Activated CD4-positive, alpha-beta T cell treated with anti-CD3 and anti-CD28 coated beads, Interleukin-2, amount 10 ng/mL, durations not matched to agents 7 days and 5 days (primary cell): ENCODE measurements around the gene ARPIN. TPM values are rescaled to one million over a fixed set of nuclear protein-coding genes. Genes with fewer than 3 reads are reported as not detected.
A peak's percentile ranks its signal among the peaks of the same experiment; 100 is the strongest.

Experiments used
- CTCF ChIA-PET: fragments of 350-600 bp; sonication (Branson Sonifier 250); formaldehyde crosslinking; loops from one replicate; lab custom pipeline; 2021; ENCODE audit warnings: antibody characterized with exemption; lab: Charles Lee
- POLR2A ChIA-PET: fragments of 350-600 bp; sonication (Branson Sonifier 250); formaldehyde crosslinking; loops from one replicate; lab custom pipeline; 2021; ENCODE audit warnings: antibody characterized with exemption; lab: Charles Lee
- DNase-seq: peaks from one replicate; pipeline ENCODE4 v3.0.0-alpha.2; 2020
- H3K27ac Mint-ChIP-seq: one replicate; pipeline ENCODE4 v1.8.0; 2021; ENCODE audit warnings: mild to moderate bottlenecking, moderate library complexity, mixed read lengths
- H3K27me3 Mint-ChIP-seq: one replicate; pipeline ENCODE4 v1.8.0; 2021; ENCODE audit warnings: mixed read lengths
- H3K36me3 Mint-ChIP-seq: one replicate; pipeline ENCODE4 v1.8.0; 2021; ENCODE audit warnings: low read depth, mixed read lengths
- H3K4me1 Mint-ChIP-seq: one replicate; pipeline ENCODE4 v1.8.0; 2021; ENCODE audit warnings: mixed read lengths
- H3K4me3 Mint-ChIP-seq: one replicate; pipeline ENCODE4 v1.8.0; 2021; ENCODE audit warnings: mild to moderate bottlenecking, moderate library complexity, mixed read lengths
- H3K9me3 Mint-ChIP-seq: one replicate; pipeline ENCODE4 v1.8.0; 2021; ENCODE audit warnings: mixed read lengths
- total RNA-seq, 2 experiments: library from RNA; stranded (reverse); gene quantifications; one replicate each; pipeline ENCODE4 v1.2.3, GENCODE V29; 2021

ARPIN gene
- total RNA-seq, 2 experiments from 2014 or later = not detected

GRCh38 chr15:89936786-89937265 lies 24.1 kb upstream of the ARPIN start:
- DNase-seq = no peak
- Mint-ChIP-seq H3K4me1 (peaks cover 27% of the 10 kb centered on the region), H3K4me3 (no peak overlapping the region), H3K36me3 (no peaks in the 10 kb centered on the region), H3K9me3 (peaks cover 2% of the 10 kb centered on the region), H3K27ac (peak overlapping the region; percentile 15), H3K27me3 (peaks cover 9% of the 10 kb centered on the region)
- CTCF ChIA-PET = interaction anchor here (0.9 to 1.0 kb wide), 2 partner anchors 125 to 134 kb away, joined by 3 read pairs; no protein-coding TSS in a partner anchor
- POLR2A ChIA-PET = no interaction called here

GRCh38 chr15:89936051-89936785 lies 23.5 kb upstream of the ARPIN start:
- H3K4me1 Mint-ChIP-seq = peaks cover 27% of the 10 kb centered on the region
- H3K36me3 Mint-ChIP-seq = no peaks in the 10 kb centered on the region
- peaks cover 2% of the 10 kb centered on the region for H3K9me3 Mint-ChIP-seq
- peak; percentile 66 for DNase-seq
- H3K27me3 Mint-ChIP-seq = peaks cover 10% of the 10 kb centered on the region
- no peak overlapping the region for H3K4me3 Mint-ChIP-seq
- POLR2A ChIA-PET = no interaction called here
- peak overlapping the region; percentile 15 for H3K27ac Mint-ChIP-seq
- CTCF ChIA-PET = interaction anchor here (0.9 to 1.3 kb wide), 4 partner anchors 14 to 135 kb away, joined by 3 read pairs; no protein-coding TSS in a partner anchor

- peaks cover 23% of the 10 kb centered on the region for H3K4me1 Mint-ChIP-seq
- CTCF ChIA-PET = interaction anchor here (0.6 to 1.6 kb wide), 3 partner anchors 19 to 229 kb away, joined by 3 to 4 read pairs (median 3); no protein-coding TSS in a partner anchor
Measured at GRCh38 chr15:89932880-89933279, 20.1 kb upstream of the ARPIN start.

GRCh38 chr15:89928421-89928820 lies 15.7 kb upstream of the ARPIN start:
- Mint-ChIP-seq H3K27ac (no peak overlapping the region), H3K36me3 (no peaks in the 10 kb centered on the region), H3K9me3 (no peaks in the 10 kb centered on the region), H3K4me3 (no peak overlapping the region), H3K4me1 (no peaks in the 10 kb centered on the region), H3K27me3 (peaks cover 2% of the 10 kb centered on the region)
- CTCF ChIA-PET = no interaction called here
- DNase-seq = no peak
- POLR2A ChIA-PET = no interaction called here

More at GRCh38 chr15:89932880-89933279, 20.1 kb upstream of the ARPIN start:
- H3K4me3 Mint-ChIP-seq = no peak overlapping the region
- H3K36me3 Mint-ChIP-seq = no peaks in the 10 kb centered on the region
- no peak overlapping the region for H3K27ac Mint-ChIP-seq
- DNase-seq = no peak
- H3K9me3 Mint-ChIP-seq = peaks cover 2% of the 10 kb centered on the region
- H3K27me3 Mint-ChIP-seq = peaks cover 2% of the 10 kb centered on the region
- POLR2A ChIA-PET = no interaction called here

GRCh38 chr15:89926158-89926557 lies 13.4 kb upstream of the ARPIN start:
- ChIA-PET POLR2A (interaction anchor here (0.7 kb wide), 1 partner anchor 32 kb away, joined by 3 read pairs; no protein-coding TSS in a partner anchor), CTCF (interaction anchor here (1.3 kb wide), 1 partner anchor 159 kb away, joined by 3 read pairs; no protein-coding TSS in a partner anchor)
- Mint-ChIP-seq H3K4me1 (no peaks in the 10 kb centered on the region), H3K27ac (no peak overlapping the region), H3K36me3 (no peaks in the 10 kb centered on the region), H3K4me3 (no peak overlapping the region), H3K27me3 (no peaks in the 10 kb centered on the region), H3K9me3 (no peaks in the 10 kb centered on the region)
- DNase-seq = no peak

- ChIA-PET POLR2A (no interaction called here), CTCF (interaction anchor here (0.6 kb wide), 1 partner anchor 243 kb away, joined by 3 read pairs; no protein-coding TSS in a partner anchor)
- Mint-ChIP-seq H3K27me3 (peaks cover 31% of the 10 kb centered on the region), H3K4me1 (no peaks in the 10 kb centered on the region), H3K36me3 (no peaks in the 10 kb centered on the region), H3K27ac (no peak overlapping the region), H3K4me3 (no peak overlapping the region), H3K9me3 (no peaks in the 10 kb centered on the region)
- DNase-seq = no peak
Measured at GRCh38 chr15:89917442-89918101, 4.8 kb upstream of the ARPIN start.

GRCh38 chr15:89916660-89917059 lies 3.9 kb upstream of the ARPIN start:
- DNase-seq = no peak
- ChIA-PET CTCF (interaction anchor here (0.6 kb wide), 1 partner anchor 31 kb away, joined by 4 read pairs; no protein-coding TSS in a partner anchor), POLR2A (no interaction called here)
- Mint-ChIP-seq H3K27ac (no peak overlapping the region), H3K27me3 (peaks cover 37% of the 10 kb centered on the region), H3K9me3 (no peaks in the 10 kb centered on the region), H3K36me3 (no peaks in the 10 kb centered on the region), H3K4me3 (no peak overlapping the region), H3K4me1 (no peaks in the 10 kb centered on the region)

- Mint-ChIP-seq H3K4me3 (no peak overlapping the region), H3K27ac (no peak overlapping the region)
- CTCF ChIA-PET = interaction anchor here (1.4 kb wide), 1 partner anchor 152 kb away, joined by 10 read pairs; no protein-coding TSS in a partner anchor
Measured at GRCh38 chr15:89912145-89912673, 543 bp downstream of the ARPIN start.

GRCh38 chr15:89910891-89911626 lies 1.7 kb downstream of the ARPIN start:
- H3K27me3 Mint-ChIP-seq = peaks cover 35% of the 10 kb centered on the region
- H3K36me3 Mint-ChIP-seq = no peaks in the 10 kb centered on the region
- H3K4me1 Mint-ChIP-seq = no peaks in the 10 kb centered on the region
- H3K9me3 Mint-ChIP-seq = no peaks in the 10 kb centered on the region
- H3K4me3 Mint-ChIP-seq = no peak overlapping the region
- ChIA-PET POLR2A (no interaction called here), CTCF (no interaction called here)
- DNase-seq = no peak
- no peak overlapping the region for H3K27ac Mint-ChIP-seq

More at GRCh38 chr15:89912145-89912673, 543 bp downstream of the ARPIN start:
- POLR2A ChIA-PET = no interaction called here
- H3K36me3 Mint-ChIP-seq = no peaks in the 10 kb centered on the region
- H3K4me1 Mint-ChIP-seq = no peaks in the 10 kb centered on the region
- no peaks in the 10 kb centered on the region for H3K9me3 Mint-ChIP-seq
- no peak for DNase-seq
- peaks cover 39% of the 10 kb centered on the region for H3K27me3 Mint-ChIP-seq

GRCh38 chr15:89909611-89910010 lies 3.1 kb downstream of the ARPIN start:
- Mint-ChIP-seq H3K4me3 (no peak overlapping the region), H3K36me3 (no peaks in the 10 kb centered on the region), H3K4me1 (no peaks in the 10 kb centered on the region), H3K27ac (no peak overlapping the region), H3K27me3 (peaks cover 32% of the 10 kb centered on the region), H3K9me3 (no peaks in the 10 kb centered on the region)
- no peak for DNase-seq
- ChIA-PET POLR2A (no interaction called here), CTCF (no interaction called here)

GRCh38 chr15:89908226-89908625 lies 4.5 kb downstream of the ARPIN start:
- CTCF ChIA-PET = no interaction called here
- H3K4me1 Mint-ChIP-seq = no peaks in the 10 kb centered on the region
- no peaks in the 10 kb centered on the region for H3K36me3 Mint-ChIP-seq
- no peaks in the 10 kb centered on the region for H3K9me3 Mint-ChIP-seq
- POLR2A ChIA-PET = no interaction called here
- H3K4me3 Mint-ChIP-seq = no peak overlapping the region
- no peak overlapping the region for H3K27ac Mint-ChIP-seq
- DNase-seq = no peak
- peaks cover 23% of the 10 kb centered on the region for H3K27me3 Mint-ChIP-seq

GRCh38 chr15:89907289-89907688 lies 5.5 kb downstream of the ARPIN start:
- ChIA-PET CTCF (interaction anchor here (0.9 kb wide), 1 partner anchor 11 kb away, joined by 3 read pairs; no protein-coding TSS in a partner anchor), POLR2A (no interaction called here)
- H3K4me3 Mint-ChIP-seq = no peak overlapping the region
- H3K9me3 Mint-ChIP-seq = no peaks in the 10 kb centered on the region
- no peaks in the 10 kb centered on the region for H3K4me1 Mint-ChIP-seq
- DNase-seq = no peak
- no peak overlapping the region for H3K27ac Mint-ChIP-seq
- no peaks in the 10 kb centered on the region for H3K36me3 Mint-ChIP-seq
- H3K27me3 Mint-ChIP-seq = peaks cover 19% of the 10 kb centered on the region
